ENCODE measurements around the gene LPAR2. TPM values are rescaled to one million over a fixed set of nuclear protein-coding genes. Genes with fewer than 3 reads are reported as not detected.

The LPAR2 gene
- total RNA-seq, 4 donors from 2014 or later: 6.5 to 26.0 (median 7.7) TPM

- no peak for TF ChIP-seq CTCF (IDR thresholded peaks at IDR 0.05)
- no peak for DNase-seq (ENCODE audit: low spot score)
- no peak for ATAC-seq (ENCODE audit: low FRiP score)
Observed at GRCh38 chr19:19581391-19581790, 46.6 kb downstream of the LPAR2 start.

GRCh38 chr19:19580418-19580817 lies 47.6 kb downstream of the LPAR2 start:
- ATAC-seq (ENCODE audit: low FRiP score): no peak
- no peak for TF ChIP-seq CTCF (IDR thresholded peaks at IDR 0.05)
- DNase-seq (ENCODE audit: low spot score): no peak

GRCh38 chr19:19579533-19580361 lies 48.3 kb downstream of the LPAR2 start:
- ATAC-seq (ENCODE audit: low FRiP score) (no peak), DNase-seq (ENCODE audit: low spot score) (no peak)
- no peak for TF ChIP-seq CTCF (IDR thresholded peaks at IDR 0.05)

- DNase-seq (ENCODE audit: low spot score) (no peak), ATAC-seq (ENCODE audit: low FRiP score) (no peak)
- no peak for TF ChIP-seq CTCF (IDR thresholded peaks at IDR 0.05)
Observed at GRCh38 chr19:19578252-19578651, 49.8 kb downstream of the LPAR2 start.

- ATAC-seq (ENCODE audit: low FRiP score): no peak
- no peak for TF ChIP-seq CTCF (IDR thresholded peaks at IDR 0.05)
- DNase-seq (ENCODE audit: low spot score): no peak
Observed at GRCh38 chr19:19575411-19575810, 52.6 kb downstream of the LPAR2 start.

Other genes with a start within 250 kb of the LPAR2 start
- 10 to 100 TPM; 25.9 to 80.3 (median 35.9) TPM for gene GATAD2A, start 222.5 kb downstream of the LPAR2 start, total RNA-seq
- 1 to 10 TPM in 2 of 4 donors, under 1 TPM in 1, not detected in 1; 0.75 to 3.6 (median 1.3) TPM for gene TSSK6, start 112.7 kb downstream of the LPAR2 start, total RNA-seq
- gene NDUFA13, start 112.0 kb downstream of the LPAR2 start, total RNA-seq: 10 to 100 TPM; 57.4 to 97.2 (median 63.9) TPM
- 1 to 10 TPM in 1 of 4 donors, under 1 TPM in 3; 0.75 to 1.1 (median 0.90) TPM for gene YJEFN3, start 99.3 kb downstream of the LPAR2 start, total RNA-seq
- 1 to 10 TPM in 1 of 4 donors, under 1 TPM in 3; 0.28 to 2.2 (median 0.38) TPM for gene CILP2, start 90.0 kb downstream of the LPAR2 start, total RNA-seq
- gene PBX4, start 9.5 kb downstream of the LPAR2 start, total RNA-seq: 10 to 100 TPM in 1 of 4 donors, 1 to 10 TPM in 3; 2.2 to 10.1 (median 3.5) TPM
- gene GMIP, start 15.4 kb upstream of the LPAR2 start, total RNA-seq: 10 to 100 TPM in 3 of 4 donors, 1 to 10 TPM in 1; 7.7 to 47.3 (median 18.7) TPM
- gene ATP13A1, start 35.5 kb upstream of the LPAR2 start, total RNA-seq: 100 to 1,000 TPM; 100 to 255 (median 143) TPM
- 1 to 10 TPM; 3.0 to 9.1 (median 6.3) TPM for gene ZNF101, start 40.6 kb upstream of the LPAR2 start, total RNA-seq
- 1 to 10 TPM; 5.0 to 8.5 (median 5.5) TPM for gene ZNF14, start 104.9 kb upstream of the LPAR2 start, total RNA-seq
- 10 to 100 TPM; 20.0 to 47.6 (median 24.0) TPM for gene ZNF506, start 193.5 kb upstream of the LPAR2 start, total RNA-seq
- gene ZNF253, start 237.7 kb upstream of the LPAR2 start, total RNA-seq: 10 to 100 TPM in 1 of 4 donors, 1 to 10 TPM in 3; 3.0 to 12.8 (median 6.2) TPM